Naive thymus-derived CD8-positive, alpha-beta T cell (primary cell): Measurements from ENCODE around the gene C17orf50. TPM values are rescaled to one million over a fixed set of nuclear protein-coding genes. Genes with fewer than 3 reads are reported as not detected.
A peak's percentile ranks its signal among the peaks of the same experiment; 100 is the strongest.

Experiments used
- ATAC-seq, 2 donors: fragments of 150-1000 bp; cut with Tn5 transposase in 1 of 2; sonication (Bioruptor Pico), chemical (Tn5 transposase) in 1 of 2; 1 replicate in 1 of 2; 2 replicates in 1 of 2; pipeline ENCODE4 v1.10.0; 2021; ENCODE audit warnings: mild to moderate bottlenecking in 2 of 2, moderate library complexity in 2 of 2
- POLR2A ChIA-PET: fragments of 350-600 bp; sonication (Branson Sonifier 250); formaldehyde crosslinking; loops from one replicate; lab custom pipeline; 2021; ENCODE audit warnings: antibody characterized with exemption; lab: Charles Lee
- DNase-seq, 10 donors: peaks; one replicate each; pipeline versions ENCODE4 v3.0.0 to v3.0.0-alpha.2; 2020 to 2022
- H3K27ac Mint-ChIP-seq, 10 donors: one replicate each; pipeline ENCODE4 v1.8.0; 2020 to 2022; ENCODE audit warnings: mild to moderate bottlenecking in 10 of 10, mixed read lengths in 10 of 10, moderate library complexity in 4 of 10, inconsistent platforms in 1 of 10
- H3K27me3 Mint-ChIP-seq, 5 donors: one replicate each; pipeline ENCODE4 v1.8.0; 2021 to 2022; ENCODE audit warnings: mixed read lengths in 5 of 5
- H3K36me3 Mint-ChIP-seq, 3 donors: one replicate each; pipeline ENCODE4 v1.8.0; 2020 to 2022; ENCODE audit warnings: mixed read lengths in 3 of 3, mild to moderate bottlenecking in 2 of 3, inconsistent platforms in 1 of 3
- H3K4me1 Mint-ChIP-seq, 4 donors: one replicate each; pipeline ENCODE4 v1.8.0; 2021 to 2022; ENCODE audit warnings: mixed read lengths in 4 of 4
- H3K4me3 Mint-ChIP-seq, 10 donors: one replicate each; pipeline ENCODE4 v1.8.0; 2020 to 2022; ENCODE audit warnings: mild to moderate bottlenecking in 10 of 10, mixed read lengths in 10 of 10, moderate library complexity in 6 of 10, inconsistent platforms in 1 of 10
- H3K9me3 Mint-ChIP-seq, 9 donors: one replicate each; pipeline ENCODE4 v1.8.0; 2020 to 2022; ENCODE audit warnings: mixed read lengths in 9 of 9, mild to moderate bottlenecking in 3 of 9, inconsistent platforms in 1 of 9, moderate library complexity in 1 of 9
- polyA plus RNA-seq, 3 donors: library from polyadenylated mRNA; unstranded; fragments of 300-500 nt; fragmentation: Illumina TruSeq; gene quantifications; one replicate each; pipeline ENCODE4 v1.2.3, GENCODE V29; 2021
- total RNA-seq, 8 experiments: library from RNA in 2 of 8; stranded (reverse) in 2 of 8; gene quantifications; one replicate each; pipeline ENCODE4 v1.2.3 and lab custom pipeline; 2021 to 2026

C17orf50 gene
- total and polyA plus RNA-seq, 5 experiments from 2014 or later, result 0.20 to 2.1 (median 0.53) TPM; not detected in 1

GRCh38 chr17:35735036-35735805, 25.5 kb upstream of the C17orf50 start:
- Mint-ChIP-seq H3K4me1 (peaks cover 12 to 20% (median 15%) of the 10 kb centered on the region in 4 donors), H3K27me3 (peaks cover 0 to 9% (median 0%) of the 10 kb centered on the region in 5 donors), H3K9me3 (no peaks in the 10 kb centered on the region)

GRCh38 chr17:35736236-35736635, 24.5 kb upstream of the C17orf50 start:
- Mint-ChIP-seq H3K27me3 (peaks cover 0 to 12% (median 3%) of the 10 kb centered on the region in 5 donors), H3K4me3 (no peak overlapping the region), H3K27ac (peak overlapping the region in 1 of 10 donors; percentile 35), H3K36me3 (no peaks in the 10 kb centered on the region), H3K4me1 (peaks cover 1 to 13% (median 7%) of the 10 kb centered on the region in 4 donors), H3K9me3 (no peaks in the 10 kb centered on the region)
- no peak for ATAC-seq
- POLR2A ChIA-PET, result interaction anchor here (0.6 kb wide), 1 partner anchor 77 kb away, joined by 3 read pairs; no protein-coding TSS in a partner anchor
- DNase-seq, result peak in 1 of 10 donors; percentile 36

More at GRCh38 chr17:35735036-35735805, 25.5 kb upstream of the C17orf50 start:
- Mint-ChIP-seq H3K4me3 (no peak overlapping the region), H3K36me3 (no peaks in the 10 kb centered on the region), H3K27ac (peak overlapping the region in 1 of 10 donors; percentile 18)
- peak in 1 of 10 donors; percentile 23 for DNase-seq
- POLR2A ChIA-PET, result interaction anchor here (0.6 kb wide), 1 partner anchor 78 kb away, joined by 3 read pairs; no protein-coding TSS in a partner anchor
- ATAC-seq, result no peak

- H3K27ac Mint-ChIP-seq, result no peak overlapping the region
- no peaks in the 10 kb centered on the region for H3K9me3 Mint-ChIP-seq
- H3K36me3 Mint-ChIP-seq, result no peaks in the 10 kb centered on the region
- H3K4me3 Mint-ChIP-seq, result no peak overlapping the region
- H3K27me3 Mint-ChIP-seq, result peaks cover 6 to 33% (median 16%) of the 10 kb centered on the region in 5 donors
- ATAC-seq (no peak), DNase-seq (no peak)
- POLR2A ChIA-PET, result no interaction called here
- peaks cover 8 to 10% (median 9%) of the 10 kb centered on the region in 4 donors for H3K4me1 Mint-ChIP-seq
Measured at GRCh38 chr17:35738519-35739133, 22.1 kb upstream of the C17orf50 start.

- Mint-ChIP-seq H3K27ac (no peak overlapping the region), H3K4me1 (peaks cover 6 to 10% (median 8%) of the 10 kb centered on the region in 4 donors), H3K36me3 (no peaks in the 10 kb centered on the region), H3K27me3 (peaks cover 8 to 41% (median 26%) of the 10 kb centered on the region in 5 donors), H3K9me3 (no peaks in the 10 kb centered on the region), H3K4me3 (peak overlapping the region in 2 of 10 donors; percentile 64 to 74)
- no peak for DNase-seq
- ATAC-seq, result no peak
- POLR2A ChIA-PET, result no interaction called here
Measured at GRCh38 chr17:35740216-35740615, 20.5 kb upstream of the C17orf50 start.

- POLR2A ChIA-PET, result no interaction called here
- Mint-ChIP-seq H3K27ac (peak overlapping the region in 1 of 10 donors; percentile 18), H3K4me3 (peak overlapping the region; percentile 22 to 82 (median 69)), H3K9me3 (no peaks in the 10 kb centered on the region), H3K27me3 (peaks cover 8 to 41% (median 26%) of the 10 kb centered on the region in 5 donors), H3K36me3 (no peaks in the 10 kb centered on the region), H3K4me1 (peaks cover 6 to 10% (median 8%) of the 10 kb centered on the region in 4 donors)
- DNase-seq (peak in 3 of 10 donors; percentile 22 to 59 (median 29)), ATAC-seq (peak; percentile 73 to 82)
Measured at GRCh38 chr17:35740997-35741931, 19.4 kb upstream of the C17orf50 start.

- ATAC-seq (no peak), DNase-seq (no peak)
- no peak overlapping the region for H3K27ac Mint-ChIP-seq
- peak overlapping the region in 2 of 10 donors; percentile 47 to 74 for H3K4me3 Mint-ChIP-seq
- peaks cover 10 to 43% (median 28%) of the 10 kb centered on the region in 5 donors for H3K27me3 Mint-ChIP-seq
- H3K36me3 Mint-ChIP-seq, result no peaks in the 10 kb centered on the region
- H3K4me1 Mint-ChIP-seq, result peaks cover 6 to 10% (median 9%) of the 10 kb centered on the region in 4 donors
- POLR2A ChIA-PET, result no interaction called here
- H3K9me3 Mint-ChIP-seq, result no peaks in the 10 kb centered on the region
Measured at GRCh38 chr17:35742496-35742895, 18.2 kb upstream of the C17orf50 start.

- Mint-ChIP-seq H3K27me3 (peaks cover 11 to 46% (median 28%) of the 10 kb centered on the region in 5 donors), H3K4me1 (peaks cover 6 to 11% (median 9%) of the 10 kb centered on the region in 4 donors)
Measured at GRCh38 chr17:35742896-35743477, 17.7 kb upstream of the C17orf50 start.

GRCh38 chr17:35743626-35744328, 16.9 kb upstream of the C17orf50 start:
- POLR2A ChIA-PET, result no interaction called here
- DNase-seq, result peak in 1 of 10 donors; percentile 56
- no peak for ATAC-seq
- Mint-ChIP-seq H3K36me3 (no peaks in the 10 kb centered on the region), H3K4me3 (no peak overlapping the region), H3K27me3 (peaks cover 15 to 51% (median 34%) of the 10 kb centered on the region in 5 donors), H3K27ac (peak overlapping the region in 1 of 10 donors; percentile 59), H3K9me3 (no peaks in the 10 kb centered on the region), H3K4me1 (peaks cover 6 to 11% (median 9%) of the 10 kb centered on the region in 4 donors)

More at GRCh38 chr17:35742896-35743477, 17.7 kb upstream of the C17orf50 start:
- Mint-ChIP-seq H3K36me3 (no peaks in the 10 kb centered on the region), H3K27ac (no peak overlapping the region), H3K4me3 (no peak overlapping the region), H3K9me3 (no peaks in the 10 kb centered on the region)
- peak in 1 of 10 donors; percentile 8 for DNase-seq
- no peak for ATAC-seq
- POLR2A ChIA-PET, result no interaction called here

GRCh38 chr17:35744830-35745229, 15.9 kb upstream of the C17orf50 start:
- ATAC-seq (no peak), DNase-seq (no peak)
- Mint-ChIP-seq H3K36me3 (no peaks in the 10 kb centered on the region), H3K27ac (peak overlapping the region in 1 of 10 donors; percentile 7), H3K4me3 (no peak overlapping the region), H3K4me1 (peaks cover 3 to 16% (median 13%) of the 10 kb centered on the region in 4 donors), H3K27me3 (peaks cover 22 to 58% (median 39%) of the 10 kb centered on the region in 5 donors), H3K9me3 (no peaks in the 10 kb centered on the region)
- POLR2A ChIA-PET, result no interaction called here

- POLR2A ChIA-PET, result no interaction called here
- Mint-ChIP-seq H3K27ac (no peak overlapping the region), H3K9me3 (no peaks in the 10 kb centered on the region), H3K27me3 (peaks cover 24 to 57% (median 42%) of the 10 kb centered on the region in 5 donors), H3K4me1 (peaks cover 3 to 19% (median 15%) of the 10 kb centered on the region in 4 donors), H3K4me3 (no peak overlapping the region), H3K36me3 (no peaks in the 10 kb centered on the region)
- ATAC-seq (no peak), DNase-seq (no peak)
Measured at GRCh38 chr17:35745246-35745645, 15.4 kb upstream of the C17orf50 start.

GRCh38 chr17:35745749-35746320, 14.9 kb upstream of the C17orf50 start:
- Mint-ChIP-seq H3K27me3 (peaks cover 25 to 60% (median 47%) of the 10 kb centered on the region in 5 donors), H3K27ac (no peak overlapping the region), H3K4me1 (peaks cover 3 to 20% (median 14%) of the 10 kb centered on the region in 4 donors), H3K9me3 (no peaks in the 10 kb centered on the region), H3K36me3 (no peaks in the 10 kb centered on the region), H3K4me3 (no peak overlapping the region)
- ATAC-seq (no peak), DNase-seq (peak in 1 of 10 donors; percentile 57)
- POLR2A ChIA-PET, result no interaction called here
